HG02870 (cell line): Measurements from ENCODE around the gene DLX5.

Experiments used
- ATAC-seq: cut with Tn5 transposase; IDR thresholded peaks from one replicate; pipeline ENCODE4 v1.9.1; 2021; ENCODE audit warnings: mild to moderate bottlenecking, moderate library complexity; ENCODE audit not compliant: unreplicated experiment

Gene DLX5

GRCh38 chr7:96992192-96993005 lies 32.2 kb downstream of the DLX5 start:
- no peak for ATAC-seq

DNA sequence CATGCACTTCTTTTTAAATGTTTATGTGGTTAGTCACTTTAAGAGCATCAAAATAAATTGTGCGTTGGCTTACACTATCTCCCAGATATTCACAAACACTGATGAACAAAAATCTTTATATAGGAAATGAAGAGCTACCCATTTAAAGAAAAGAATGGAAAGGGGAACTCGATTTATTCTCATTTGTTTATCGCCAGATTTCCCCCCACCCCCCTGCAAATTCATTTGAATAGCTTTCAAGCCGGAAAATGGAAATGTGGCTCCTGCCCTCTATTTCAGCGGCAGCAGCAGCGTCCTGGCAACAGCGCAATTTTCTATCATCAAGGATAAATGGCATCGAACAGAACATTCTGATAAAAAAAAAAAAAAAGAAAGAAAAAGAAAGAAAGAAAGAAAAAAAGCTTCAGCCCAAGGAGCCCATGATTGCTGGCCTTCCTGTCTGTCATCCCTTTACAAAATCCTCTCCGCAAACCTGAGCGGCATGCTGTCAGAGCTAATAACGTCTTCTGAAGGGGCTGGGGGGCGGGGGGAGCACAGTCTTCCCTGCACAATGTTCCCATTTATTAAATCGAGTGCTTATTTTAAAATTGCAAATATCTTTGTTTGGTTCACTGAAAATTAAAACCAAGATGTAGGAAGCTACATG lies 33.0 kb downstream of the DLX5 start:
- no peak for ATAC-seq

GRCh38 chr7:96989859-96990317 lies 34.7 kb downstream of the DLX5 start:
- ATAC-seq, result no peak

DNA sequence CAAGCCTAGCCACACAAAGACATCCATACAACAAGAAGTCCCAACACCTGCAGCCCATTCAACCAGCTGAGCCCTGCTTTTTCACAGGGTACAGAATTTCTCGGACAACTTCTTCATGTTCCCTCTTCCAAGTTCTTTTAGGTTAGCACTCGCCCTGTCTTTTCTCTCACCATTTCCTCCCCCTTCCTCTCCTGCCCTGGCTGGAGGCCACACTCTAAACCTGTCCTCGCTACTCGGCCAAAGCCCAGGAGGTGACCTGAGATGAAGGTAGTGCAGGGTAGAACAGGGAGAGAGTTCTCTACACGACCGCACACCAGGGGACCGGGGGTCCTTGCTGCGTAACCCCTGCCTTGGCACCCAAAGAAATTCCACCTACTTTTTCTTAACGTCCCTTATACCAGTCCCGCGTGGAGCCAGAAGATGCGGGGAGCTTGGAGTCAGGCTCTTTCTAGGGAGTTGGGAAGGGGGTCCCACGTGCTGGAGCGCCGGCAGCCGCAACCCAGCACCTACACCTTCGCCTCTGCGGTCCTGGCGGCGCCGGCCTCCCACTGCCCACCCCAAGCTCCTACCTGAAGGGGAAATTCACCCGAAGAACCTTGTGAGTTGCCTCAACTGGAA lies 35.3 kb downstream of the DLX5 start:
- ATAC-seq, result no peak

GRCh38 chr7:96987719-96988118 lies 36.9 kb downstream of the DLX5 start:
- no peak for ATAC-seq

GRCh38 chr7:96986901-96987300 lies 37.7 kb downstream of the DLX5 start:
- ATAC-seq, result no peak

DNA sequence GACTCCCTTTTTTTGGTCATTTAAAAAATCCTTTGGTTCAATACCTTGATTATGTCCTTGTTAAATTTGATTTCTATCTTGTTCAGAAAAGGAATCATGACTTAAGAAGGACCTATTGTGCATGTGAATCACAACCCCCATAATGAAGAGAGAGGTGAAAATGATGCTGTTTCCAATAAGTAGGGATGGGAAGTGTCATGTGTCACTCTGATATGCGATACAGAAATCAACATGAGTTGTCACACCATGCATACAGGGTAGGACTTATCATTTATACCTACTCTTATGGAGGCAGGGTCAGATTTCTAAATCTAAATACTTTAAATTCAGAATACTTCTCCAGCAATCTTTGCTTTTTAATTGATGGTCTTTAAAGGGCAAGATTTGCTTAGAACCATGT lies 38.6 kb downstream of the DLX5 start:
- ATAC-seq, result no peak

- no peak for ATAC-seq
Measured at GRCh38 chr7:96982586-96982985, 42.0 kb downstream of the DLX5 start.

DNA sequence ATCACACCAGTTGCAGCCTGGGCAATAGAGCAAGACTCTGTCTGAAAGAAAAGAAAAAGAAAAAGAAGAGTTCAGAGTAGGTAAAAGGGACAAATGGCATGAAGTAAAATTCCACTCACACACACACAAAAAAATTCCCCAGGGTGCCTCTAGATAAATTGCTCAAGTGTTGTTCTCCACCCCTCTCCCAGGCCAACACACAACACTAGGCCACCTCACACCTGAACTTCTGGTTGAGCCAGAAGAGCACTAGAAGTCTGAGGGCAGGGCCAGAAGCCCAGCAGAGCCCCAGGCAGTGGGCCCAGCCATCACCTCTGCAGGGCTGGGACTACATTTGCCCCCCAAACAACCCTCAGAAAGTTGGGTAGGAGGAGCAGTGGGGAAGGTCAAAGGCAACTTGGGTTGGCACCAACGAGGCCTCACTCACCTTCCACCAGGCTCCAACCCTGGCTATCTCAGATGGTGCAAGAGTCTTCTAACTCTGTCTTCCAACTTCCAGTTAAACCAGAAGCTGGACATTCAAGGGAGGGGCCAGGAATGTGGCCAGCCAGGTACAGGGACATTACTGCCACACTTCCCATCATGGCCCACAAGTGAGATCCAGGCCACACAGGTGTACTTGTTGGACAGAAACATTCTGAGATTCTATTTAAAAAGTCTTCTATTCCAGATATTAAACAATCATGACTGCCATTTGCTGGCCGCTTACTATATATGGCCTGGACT lies 44.9 kb downstream of the DLX5 start:
- no peak for ATAC-seq

DNA sequence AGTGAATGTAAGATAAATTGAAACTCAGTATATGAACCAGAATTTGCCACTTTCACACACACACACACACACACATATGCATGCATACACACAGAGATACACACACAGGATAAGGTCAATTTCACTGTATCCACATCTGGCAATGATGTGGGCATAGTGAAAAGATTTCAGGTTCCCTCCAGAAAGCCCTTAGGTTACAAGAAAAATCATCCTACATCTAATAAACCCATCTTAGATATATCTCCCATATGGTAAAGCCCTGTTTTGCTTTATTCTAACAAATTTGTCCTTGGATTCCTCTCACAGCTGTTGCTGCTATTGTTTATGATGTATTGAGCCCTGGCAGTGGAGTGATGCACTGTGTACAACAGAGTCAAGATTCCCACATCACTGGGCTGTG lies 47.2 kb downstream of the DLX5 start:
- ATAC-seq, result no peak

DNA sequence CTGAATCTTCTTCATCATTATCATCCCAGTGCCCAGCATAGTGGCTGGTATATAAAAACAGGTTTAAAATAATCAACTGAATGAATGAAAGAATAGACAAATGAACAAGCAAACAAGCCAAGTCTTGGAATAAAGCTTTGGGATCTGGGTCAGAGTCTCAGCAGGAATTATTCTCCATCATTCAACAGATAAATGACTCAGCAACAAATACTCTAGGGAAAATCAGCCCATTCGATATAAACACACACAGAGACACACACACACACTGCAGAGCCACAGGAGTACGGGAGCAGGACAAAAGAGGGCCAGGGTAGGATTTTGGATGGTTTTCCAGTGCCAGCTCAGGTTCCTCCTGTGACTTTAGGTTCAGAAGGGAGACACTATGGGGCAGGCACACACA lies 48.5 kb downstream of the DLX5 start:
- no peak for ATAC-seq

- no peak for ATAC-seq
Measured at GRCh38 chr7:96973986-96974385, 50.6 kb downstream of the DLX5 start.

DNA sequence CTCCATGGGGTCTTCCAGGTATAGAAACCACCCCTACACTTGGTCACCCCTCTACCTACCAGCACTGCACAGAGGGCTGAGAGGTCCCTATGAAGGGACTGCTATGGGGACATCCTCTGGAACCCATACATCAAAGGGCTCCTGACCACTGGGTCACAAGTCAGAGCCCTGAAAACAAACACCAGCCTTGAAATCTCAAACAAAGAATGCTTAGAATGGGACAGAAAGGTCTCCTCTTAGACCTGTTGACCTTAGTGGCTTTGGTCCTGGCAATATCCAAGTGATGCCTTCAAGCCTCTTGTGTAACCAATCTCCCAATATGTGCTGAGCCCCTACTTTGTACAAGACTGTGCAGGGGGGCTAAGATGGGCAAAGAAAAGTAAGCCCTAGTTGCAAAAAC lies 53.9 kb downstream of the DLX5 start:
- no peak for ATAC-seq
